GM18511 (cell line): ENCODE measurements around the gene MED12L.
A peak's percentile ranks its signal among the peaks of the same experiment; 100 is the strongest.
"Not testable (repeated sequence)": the region's sequence is repeated elsewhere in the genome, so short reads cannot be mapped to it uniquely, and the experiment has no call there.

Source experiments
- ATAC-seq: cut with Tn5 transposase; IDR thresholded peaks from one replicate; pipeline ENCODE4 v1.9.1; 2021; ENCODE audit warnings: mild to moderate bottlenecking, moderate library complexity; ENCODE audit not compliant: unreplicated experiment

MED12L gene

DNA sequence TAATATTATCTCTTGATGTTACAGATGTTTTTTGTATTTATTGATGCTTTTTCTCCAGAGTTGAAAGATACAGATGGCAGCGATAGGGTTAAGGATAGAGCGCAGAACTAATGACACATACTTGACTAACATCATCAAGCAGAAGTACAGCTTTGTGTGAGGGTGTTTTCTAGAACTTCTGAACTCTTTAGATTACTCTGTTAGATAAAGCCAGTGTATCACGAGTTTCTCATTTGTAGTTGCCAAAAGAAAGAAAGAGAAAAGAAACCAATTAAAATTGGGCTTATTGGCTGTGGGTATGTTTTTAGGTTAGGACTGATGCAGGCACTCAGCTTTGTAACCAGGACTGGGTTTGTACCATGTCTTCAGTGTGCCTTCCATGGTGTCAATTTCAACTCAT, 124.2 kb downstream of the MED12L start:
- ATAC-seq, result no peak

- ATAC-seq, result peak; percentile 83
Observed at GRCh38 chr3:151210676-151211381, 125.4 kb downstream of the MED12L start.

DNA sequence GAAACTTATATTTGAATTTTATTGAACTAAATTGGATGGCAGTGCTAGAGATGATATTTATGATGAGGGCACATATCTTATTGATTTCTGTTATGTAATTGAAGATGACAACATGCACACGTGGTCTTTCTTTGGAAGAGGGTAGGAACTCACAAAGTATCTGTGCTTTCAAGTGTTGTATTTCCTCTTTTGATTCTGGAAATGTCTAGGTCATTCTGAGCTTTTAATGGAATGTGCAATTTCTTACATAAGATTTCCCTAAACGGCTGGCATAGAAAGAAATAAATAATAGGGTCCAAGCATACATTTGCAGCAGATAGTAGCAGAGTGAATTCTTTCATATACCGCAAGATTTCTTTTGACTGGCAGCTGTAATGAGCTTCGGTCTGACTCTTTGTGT, 127.7 kb downstream of the MED12L start:
- no peak for ATAC-seq

DNA sequence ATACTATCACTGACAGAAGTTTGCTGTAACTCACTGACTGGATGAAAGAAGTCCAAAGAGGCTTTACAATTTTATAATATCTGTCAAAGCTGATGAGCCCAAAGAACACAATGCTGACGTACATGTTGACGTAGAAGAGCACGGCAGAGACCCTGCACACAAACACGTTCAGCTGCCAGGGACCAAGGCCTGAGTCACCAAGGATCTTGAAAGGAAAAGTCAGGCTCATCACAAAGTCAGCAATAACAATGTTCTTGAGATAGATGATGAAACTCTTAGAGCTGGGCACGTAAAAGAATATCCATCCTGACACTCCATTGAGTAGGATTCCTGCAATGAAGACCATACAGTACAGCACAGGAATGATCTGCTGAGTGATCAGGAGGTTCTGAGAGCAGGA, 128.4 kb downstream of the MED12L start:
- ATAC-seq, result no peak

DNA sequence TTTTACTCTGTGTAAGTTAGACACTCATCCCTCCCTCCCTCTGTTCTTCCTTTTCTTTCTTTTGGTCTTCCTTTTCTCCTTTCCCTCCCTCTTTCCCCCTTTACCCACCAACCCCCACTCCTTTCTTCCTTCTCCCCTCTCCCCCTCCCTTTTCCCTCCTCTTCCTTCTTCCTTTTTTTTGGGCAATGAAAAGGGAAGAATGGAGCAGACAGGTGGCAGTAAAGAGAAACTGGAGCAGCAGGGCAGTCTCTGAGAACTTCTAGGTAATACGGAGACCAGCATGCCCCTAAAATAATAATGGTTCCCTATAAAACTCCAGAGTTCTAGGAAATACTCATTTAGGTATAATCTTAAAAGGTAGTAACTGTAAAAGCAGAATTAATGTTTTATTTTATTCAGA, 129.0 kb downstream of the MED12L start:
- no peak for ATAC-seq

GRCh38 chr3:151216641-151217607, 131.5 kb downstream of the MED12L start:
- ATAC-seq, result no peak

GRCh38 chr3:151218136-151218535, 132.7 kb downstream of the MED12L start:
- no peak for ATAC-seq

GRCh38 chr3:151219056-151219455, 133.6 kb downstream of the MED12L start:
- no peak for ATAC-seq

- no peak for ATAC-seq
Observed at GRCh38 chr3:151224268-151224866, 138.9 kb downstream of the MED12L start.

- ATAC-seq, result no peak
Observed at GRCh38 chr3:151225040-151225975, 139.8 kb downstream of the MED12L start.

DNA sequence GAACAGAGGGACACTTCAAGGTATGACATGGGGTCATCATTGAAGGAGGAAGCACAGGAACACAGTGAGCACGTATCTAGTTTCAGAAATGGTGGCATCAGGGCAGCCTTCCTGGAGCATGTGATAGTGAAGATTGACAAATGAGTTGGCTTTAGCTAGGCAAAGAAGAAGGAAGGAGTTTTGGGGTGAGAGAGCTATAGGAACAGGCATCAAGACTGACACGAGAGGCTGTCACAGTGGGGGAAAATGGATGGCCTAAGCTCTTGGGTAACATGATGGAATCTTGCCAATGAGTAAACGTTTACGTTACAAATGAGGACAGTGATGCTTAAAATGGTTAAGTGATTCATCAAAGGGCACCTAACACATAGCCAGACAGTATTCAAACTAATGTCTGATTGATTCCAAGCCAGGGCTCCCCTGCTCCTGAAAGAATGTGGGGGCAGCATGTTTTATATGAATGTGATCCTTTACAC, 140.7 kb downstream of the MED12L start:
- no peak for ATAC-seq

DNA sequence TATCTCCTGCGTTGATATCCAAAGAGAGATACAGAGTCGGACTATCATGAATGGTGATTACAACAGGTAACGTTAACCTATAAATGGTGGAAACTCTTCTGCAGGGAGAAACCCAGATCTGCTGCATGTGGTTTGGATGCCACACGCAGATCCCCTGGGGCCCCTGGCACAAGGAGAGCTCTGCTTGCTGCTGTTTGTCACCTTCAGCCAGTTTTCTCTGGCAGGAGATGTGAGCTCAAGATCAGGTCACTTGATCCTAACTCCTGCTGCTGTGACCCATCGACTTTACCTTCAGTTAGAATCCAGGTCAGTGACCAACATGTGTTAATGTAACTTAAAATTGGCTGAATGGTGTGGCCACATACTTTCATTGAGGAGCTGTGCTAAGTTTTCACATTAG, 141.4 kb downstream of the MED12L start:
- ATAC-seq, result no peak

GRCh38 chr3:151227266-151227806, 141.9 kb downstream of the MED12L start:
- ATAC-seq, result peak; percentile 37

GRCh38 chr3:151227807-151228665, 142.6 kb downstream of the MED12L start:
- ATAC-seq, result peak; percentile 92

DNA sequence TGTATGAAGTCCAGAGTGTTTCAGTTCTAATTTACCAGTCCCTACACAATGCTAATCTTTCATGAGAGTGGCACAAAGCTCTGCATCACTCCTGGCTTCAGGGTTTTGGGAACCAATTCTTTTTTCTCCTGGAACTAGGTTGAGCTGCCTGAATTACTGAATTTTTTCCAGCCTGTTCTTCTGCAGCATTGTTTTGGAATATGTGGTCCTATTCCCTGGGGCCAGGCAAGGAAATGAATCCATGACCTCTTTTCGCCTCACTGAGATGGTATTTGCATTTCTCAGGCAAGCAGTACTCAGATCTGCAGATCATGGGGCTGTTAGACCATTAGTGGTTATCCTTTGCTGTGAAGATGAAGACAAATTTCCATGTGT, 143.2 kb downstream of the MED12L start:
- ATAC-seq, result no peak

- ATAC-seq, result peak; percentile 54
Observed at GRCh38 chr3:151230646-151231045, 145.2 kb downstream of the MED12L start.

- not testable (repeated sequence) for ATAC-seq
Observed at GRCh38 chr3:151232403-151232802, 146.9 kb downstream of the MED12L start.

DNA sequence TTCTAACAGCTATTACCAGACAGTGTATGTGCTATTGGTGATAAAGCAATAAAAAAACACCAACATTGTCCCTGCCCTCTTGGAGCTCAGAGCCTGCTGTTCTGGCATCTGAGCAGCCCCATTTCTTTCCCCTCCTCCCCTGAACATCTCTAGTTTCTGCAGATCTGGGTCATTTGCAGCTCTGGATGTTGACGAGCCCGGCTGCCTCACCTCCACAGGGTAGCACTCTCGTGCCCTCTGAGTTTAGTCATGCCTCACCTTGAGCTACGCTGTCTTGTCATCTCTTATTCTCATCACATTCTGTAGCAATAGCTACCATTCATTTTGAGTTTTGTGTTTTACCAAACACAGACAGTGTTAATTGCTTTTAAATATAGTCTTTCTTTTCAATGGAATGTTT, 147.5 kb downstream of the MED12L start:
- no peak for ATAC-seq

- no peak for ATAC-seq
Observed at GRCh38 chr3:151234825-151235224, 149.4 kb downstream of the MED12L start.
